ENCODE results near the gene NID2.

DNA sequence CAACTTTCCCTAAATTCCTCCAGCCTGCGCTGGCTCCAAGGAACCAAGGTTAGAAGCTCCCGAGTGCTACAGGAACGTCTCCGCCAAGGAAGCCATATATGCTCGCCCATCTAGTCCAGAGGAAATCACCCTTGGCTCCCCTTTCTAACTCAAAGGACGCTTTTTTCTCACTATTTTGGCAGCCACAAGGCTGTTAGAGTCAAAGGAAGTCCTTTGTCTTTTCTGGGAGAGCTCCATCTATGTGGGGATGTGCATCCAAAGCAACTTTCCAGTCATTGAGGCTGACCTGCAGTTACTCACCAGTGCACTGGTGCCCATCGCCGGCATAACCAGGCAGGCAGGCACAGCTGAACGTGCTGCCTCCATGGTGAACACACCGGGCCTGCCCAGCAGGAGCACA lies 42.0 kb downstream of the NID2 start:
- TF ChIP-seq SREBF1 (IDR thresholded peaks at IDR 0.05; ENCODE audit: low read length) (no peak), BHLHE40 (IDR thresholded peaks at IDR 0.05; ENCODE audit: borderline replicate concordance in 1 of 2, low read depth in 2 of 2, low read length in 1 of 2) (no peak), MYC (IDR thresholded peaks at IDR 0.05; ENCODE audit: insufficient read depth, insufficient read length, insufficient replicate concordance, low read length, severe bottlenecking) (no peak), POLR2A (IDR thresholded peaks at IDR 0.05; ENCODE audit: low read depth, low read length) (no peak), EZH2 (IDR thresholded peaks at IDR 0.05; ENCODE audit: borderline replicate concordance, control insufficient read depth, low read depth, low read length) (no peak)
- TF ChIP-seq, protein P1, sequence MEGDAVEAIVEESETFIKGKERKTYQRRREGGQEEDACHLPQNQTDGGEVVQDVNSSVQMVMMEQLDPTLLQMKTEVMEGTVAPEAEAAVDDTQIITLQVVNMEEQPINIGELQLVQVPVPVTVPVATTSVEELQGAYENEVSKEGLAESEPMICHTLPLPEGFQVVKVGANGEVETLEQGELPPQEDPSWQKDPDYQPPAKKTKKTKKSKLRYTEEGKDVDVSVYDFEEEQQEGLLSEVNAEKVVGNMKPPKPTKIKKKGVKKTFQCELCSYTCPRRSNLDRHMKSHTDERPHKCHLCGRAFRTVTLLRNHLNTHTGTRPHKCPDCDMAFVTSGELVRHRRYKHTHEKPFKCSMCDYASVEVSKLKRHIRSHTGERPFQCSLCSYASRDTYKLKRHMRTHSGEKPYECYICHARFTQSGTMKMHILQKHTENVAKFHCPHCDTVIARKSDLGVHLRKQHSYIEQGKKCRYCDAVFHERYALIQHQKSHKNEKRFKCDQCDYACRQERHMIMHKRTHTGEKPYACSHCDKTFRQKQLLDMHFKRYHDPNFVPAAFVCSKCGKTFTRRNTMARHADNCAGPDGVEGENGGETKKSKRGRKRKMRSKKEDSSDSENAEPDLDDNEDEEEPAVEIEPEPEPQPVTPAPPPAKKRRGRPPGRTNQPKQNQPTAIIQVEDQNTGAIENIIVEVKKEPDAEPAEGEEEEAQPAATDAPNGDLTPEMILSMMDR (IDR thresholded peaks at IDR 0.05 in 2 of 3, conservative IDR thresholded peaks at IDR 0.05 in 1 of 3; ENCODE audit: control insufficient read depth in 2 of 3, extremely low read depth in 1 of 3, insufficient read depth in 1 of 3, low read depth in 3 of 3, low read length in 3 of 3) = no peak

Measured in GM12878 (cell line).